Activated gamma-delta T cell (primary cell): ENCODE results near the gene NPEPL1.

Experiments
- DNase-seq: peaks from one replicate; lab custom pipeline; 2025; lab: John Stamatoyannopoulos, UW

Gene NPEPL1

DNA sequence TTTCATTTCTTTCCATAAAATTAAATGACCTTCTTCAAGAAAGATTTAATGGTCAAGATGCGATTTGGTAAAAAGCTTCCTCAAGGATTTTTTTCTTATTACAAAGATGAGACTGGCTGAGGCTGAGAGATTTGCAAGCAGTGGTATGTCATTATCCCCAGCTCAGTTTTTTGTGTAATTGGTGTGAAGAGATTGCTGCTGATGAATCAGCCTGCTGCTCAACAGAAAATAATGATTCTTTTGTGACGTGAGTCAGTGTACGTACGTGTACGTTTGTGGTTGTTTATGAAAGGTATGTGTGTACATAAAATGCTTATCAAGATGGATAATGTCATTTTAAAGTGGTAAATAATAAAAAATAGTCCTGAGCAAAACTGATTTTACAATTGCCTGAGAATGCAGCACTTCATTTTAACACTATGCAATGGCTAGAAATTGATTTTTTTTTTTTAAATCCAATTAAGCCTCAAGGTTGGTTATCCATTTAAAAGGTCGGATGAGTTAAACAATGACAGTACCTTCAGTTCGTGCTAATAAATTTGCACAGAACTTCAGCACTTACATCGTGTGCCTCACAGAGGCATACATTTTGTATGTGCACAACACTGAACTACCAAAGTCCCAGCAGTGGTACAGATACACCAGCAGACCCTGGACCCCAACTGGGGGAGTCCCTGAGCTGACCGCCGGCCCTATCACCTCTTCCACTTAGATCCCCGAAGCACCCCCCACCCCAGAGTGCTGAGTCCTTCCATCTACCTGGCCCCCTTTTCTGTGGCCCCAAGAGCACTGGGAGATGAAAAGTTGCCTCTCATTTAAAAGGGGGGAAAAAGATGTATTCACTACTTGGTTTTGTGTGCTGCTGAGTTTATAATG lies 9.7 kb upstream of the NPEPL1 start:
- no peak for DNase-seq

DNA sequence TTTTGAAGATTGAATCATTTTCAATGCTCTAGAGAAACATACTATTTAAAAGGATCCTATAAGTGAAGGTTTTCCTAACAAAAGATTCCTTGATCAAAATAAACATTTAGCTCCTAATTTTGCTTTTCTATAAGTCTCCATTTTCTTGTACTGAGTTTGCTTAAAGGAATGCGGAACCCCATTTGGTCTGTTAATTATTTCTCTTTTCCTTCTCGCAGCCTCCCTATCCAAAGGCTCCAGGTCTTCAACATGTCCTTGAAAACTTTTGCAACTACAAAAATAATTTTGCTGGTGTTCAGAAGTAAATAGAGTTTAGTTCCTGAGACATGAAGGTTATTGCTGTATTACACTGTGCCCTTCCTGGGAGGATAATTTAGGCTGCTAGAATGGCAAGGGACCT lies 8.3 kb upstream of the NPEPL1 start:
- DNase-seq = no peak

GRCh38 chr20:58685988-58686387 lies 6.6 kb upstream of the NPEPL1 start:
- no peak for DNase-seq

DNA sequence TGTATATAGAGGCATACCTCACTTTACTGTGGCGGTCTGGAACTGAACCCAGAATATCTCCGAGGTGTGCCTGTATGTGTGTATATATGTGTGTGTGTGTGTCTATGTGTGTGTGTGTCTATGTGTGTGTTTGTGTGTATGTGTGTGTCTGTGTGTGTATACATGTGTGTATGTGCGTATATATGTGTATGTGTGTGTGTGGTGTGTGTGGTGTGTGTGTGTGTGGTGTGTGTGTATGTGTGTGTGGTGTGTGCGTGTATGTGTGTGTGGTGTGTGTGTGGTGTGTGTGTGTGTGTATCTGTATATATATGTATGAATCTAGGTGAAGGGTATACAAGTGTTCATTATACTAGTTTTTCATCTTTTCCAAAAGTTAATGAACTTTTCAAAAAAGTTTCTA lies 4.2 kb upstream of the NPEPL1 start:
- no peak for DNase-seq

DNA sequence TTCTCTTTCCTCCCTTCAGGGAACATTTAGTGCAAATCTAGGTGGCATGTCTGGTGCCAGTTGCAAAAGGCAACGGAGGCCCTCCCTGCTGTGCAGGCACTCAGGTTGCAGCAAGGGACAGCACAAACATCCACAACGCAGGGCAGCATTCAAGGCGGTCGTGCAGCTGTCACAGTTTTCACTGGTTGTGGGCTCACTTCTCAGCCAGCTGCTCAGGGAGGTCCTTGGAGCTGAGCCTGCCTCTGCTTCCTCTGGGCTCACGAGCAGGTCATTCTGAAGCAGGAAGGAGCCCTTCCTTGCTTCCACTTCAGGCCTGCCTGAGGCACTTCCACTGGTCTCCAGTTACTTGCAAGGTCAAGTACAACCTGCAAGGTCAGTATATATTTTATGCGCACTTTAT lies 3.8 kb upstream of the NPEPL1 start:
- no peak for DNase-seq

DNA sequence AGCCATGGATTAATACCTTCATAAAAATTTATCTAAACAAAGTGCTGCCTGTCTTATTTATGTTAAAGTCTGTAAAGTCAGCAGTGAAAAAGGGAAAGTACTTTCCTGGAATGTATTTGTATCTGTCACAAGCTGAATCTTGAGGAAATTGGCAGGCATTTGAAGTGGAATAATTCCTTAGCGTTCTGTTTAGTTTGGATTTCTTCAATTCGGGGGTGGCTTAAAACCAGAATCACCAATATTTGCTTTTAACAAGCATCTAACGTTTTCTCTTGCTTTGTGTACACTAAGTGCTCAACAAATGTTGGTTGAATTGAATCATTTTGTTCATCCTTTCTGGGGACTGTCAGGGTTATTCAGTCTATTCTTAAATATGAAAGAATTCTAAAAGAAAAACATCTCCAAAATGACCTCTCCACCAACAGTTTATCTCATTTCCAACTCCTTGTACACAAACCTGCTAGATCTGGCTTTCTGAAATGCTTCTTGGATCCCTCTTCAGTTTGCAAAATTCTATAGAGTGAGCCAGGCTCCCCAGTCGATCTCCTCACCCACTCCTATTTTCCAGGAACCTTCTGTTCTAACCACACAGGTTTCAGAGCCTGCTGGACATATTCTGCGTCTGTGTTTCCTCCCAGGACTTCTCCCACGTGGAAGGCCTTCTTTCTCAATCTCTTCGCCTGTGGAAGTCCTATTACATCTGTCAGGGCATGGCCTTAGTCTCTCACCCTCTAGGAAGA lies 2.0 kb upstream of the NPEPL1 start:
- DNase-seq = no peak

GRCh38 chr20:58691773-58692578 lies 624 bp upstream of the NPEPL1 start:
- no peak for DNase-seq

DNA sequence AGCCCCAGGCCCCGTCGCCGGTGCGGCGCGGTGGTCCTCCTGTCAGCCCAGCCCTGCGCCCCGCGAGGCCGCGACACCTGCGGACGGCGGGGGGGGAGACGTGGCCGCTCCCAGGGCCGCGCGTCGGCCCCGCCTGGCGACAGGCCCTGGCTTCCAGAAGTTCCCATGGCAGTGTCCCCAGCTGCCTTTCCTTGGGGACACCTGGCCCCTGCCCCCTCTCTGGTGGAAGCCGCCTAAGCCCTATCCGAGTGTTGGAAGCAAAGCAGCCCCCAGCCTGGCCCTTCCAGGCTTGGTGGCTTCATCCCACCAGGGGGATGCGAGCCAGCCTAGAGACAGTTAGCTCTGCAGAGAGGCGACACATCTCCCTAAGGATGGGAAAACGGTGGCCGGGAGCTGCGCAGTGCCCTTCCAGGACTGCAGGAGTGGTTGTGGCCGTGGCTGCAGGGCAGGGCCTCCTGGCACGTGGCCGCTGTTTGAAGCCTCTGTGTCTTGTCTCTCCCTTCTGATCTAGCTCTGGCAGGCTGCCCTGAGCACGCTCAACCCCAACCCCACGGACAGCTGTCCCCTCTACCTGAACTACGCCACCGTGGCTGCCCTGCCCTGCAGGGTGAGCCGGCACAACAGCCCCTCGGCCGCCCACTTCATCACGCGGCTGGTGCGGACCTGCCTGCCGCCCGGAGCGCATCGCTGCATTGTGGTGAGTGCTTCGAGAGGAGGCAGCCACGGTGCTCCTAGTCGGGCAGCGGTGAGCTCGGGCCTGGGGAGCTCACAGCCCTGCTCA lies 816 bp downstream of the NPEPL1 start:
- DNase-seq = no peak

DNA sequence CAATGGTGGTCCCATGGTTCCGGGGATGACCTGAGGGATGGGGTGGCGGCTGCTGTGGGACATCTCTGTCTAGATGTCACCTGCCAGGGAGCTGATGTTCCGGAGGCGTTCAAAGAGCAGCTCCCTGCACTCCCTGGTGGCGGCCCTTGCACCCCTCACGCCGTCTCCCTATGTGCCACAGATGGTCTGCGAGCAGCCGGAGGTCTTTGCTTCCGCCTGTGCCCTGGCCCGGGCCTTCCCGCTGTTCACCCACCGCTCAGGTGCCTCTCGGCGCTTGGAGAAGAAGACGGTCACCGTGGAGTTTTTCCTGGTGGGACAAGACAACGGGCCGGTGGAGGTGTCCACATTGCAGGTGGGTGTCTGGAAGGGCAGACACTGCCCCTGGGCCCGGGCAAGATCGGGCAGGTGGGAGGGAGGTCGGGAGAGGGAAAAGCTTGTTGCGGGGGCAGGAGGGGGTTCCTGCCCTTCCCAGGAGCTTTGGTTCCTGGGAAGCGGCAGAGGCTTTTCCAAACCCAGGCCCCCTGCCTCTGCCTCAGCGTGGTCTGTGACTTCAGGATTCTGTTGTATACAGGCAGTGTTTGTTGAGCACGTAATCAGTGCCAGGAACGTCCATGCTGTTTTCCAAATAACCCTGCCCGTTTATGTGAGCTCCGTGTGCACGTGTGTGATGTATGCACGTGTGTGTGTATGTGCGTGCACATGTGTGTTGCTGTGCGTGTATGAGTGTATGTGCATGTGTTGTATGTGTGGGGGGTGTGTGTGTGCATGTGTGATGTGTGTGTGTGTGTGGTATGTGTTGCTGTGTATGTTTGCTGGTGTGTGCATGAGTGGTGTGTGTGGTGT lies 1.9 kb downstream of the NPEPL1 start:
- no peak for DNase-seq

DNA sequence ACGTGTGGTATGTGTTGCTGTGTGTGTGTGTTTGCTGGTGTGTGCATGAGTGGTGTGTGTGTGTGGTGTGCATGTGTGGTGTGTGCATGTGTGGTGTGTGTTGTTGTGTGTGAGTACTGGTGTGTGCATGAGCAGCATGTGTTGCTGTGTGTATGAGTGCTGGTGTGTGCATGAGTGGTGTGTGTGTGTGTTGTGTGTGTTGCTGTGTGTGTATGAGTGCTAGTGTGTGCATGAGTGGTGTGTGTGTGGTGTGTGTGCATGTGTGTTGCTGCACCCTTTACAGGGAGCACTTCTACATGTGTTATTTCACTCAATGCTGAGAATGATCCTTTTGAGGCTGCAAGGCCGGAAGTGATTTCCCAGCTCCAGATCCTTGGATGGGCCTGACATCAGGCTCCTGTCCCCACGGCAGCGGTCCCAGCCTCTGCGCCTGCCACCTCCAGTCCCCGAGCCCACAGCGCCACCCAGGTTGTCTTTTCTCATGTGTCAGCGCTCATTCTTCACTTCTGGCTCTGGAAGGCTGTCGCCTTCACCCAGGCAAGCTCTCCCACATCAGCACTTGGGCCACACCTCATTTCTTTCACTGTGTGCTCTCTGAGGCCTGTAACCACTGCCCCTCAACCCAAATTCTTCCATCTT lies 2.6 kb downstream of the NPEPL1 start:
- no peak for DNase-seq

- DNase-seq = no peak
These were observed 3.3 kb downstream of the NPEPL1 start for GRCh38 chr20:58695895-58696375.

DNA sequence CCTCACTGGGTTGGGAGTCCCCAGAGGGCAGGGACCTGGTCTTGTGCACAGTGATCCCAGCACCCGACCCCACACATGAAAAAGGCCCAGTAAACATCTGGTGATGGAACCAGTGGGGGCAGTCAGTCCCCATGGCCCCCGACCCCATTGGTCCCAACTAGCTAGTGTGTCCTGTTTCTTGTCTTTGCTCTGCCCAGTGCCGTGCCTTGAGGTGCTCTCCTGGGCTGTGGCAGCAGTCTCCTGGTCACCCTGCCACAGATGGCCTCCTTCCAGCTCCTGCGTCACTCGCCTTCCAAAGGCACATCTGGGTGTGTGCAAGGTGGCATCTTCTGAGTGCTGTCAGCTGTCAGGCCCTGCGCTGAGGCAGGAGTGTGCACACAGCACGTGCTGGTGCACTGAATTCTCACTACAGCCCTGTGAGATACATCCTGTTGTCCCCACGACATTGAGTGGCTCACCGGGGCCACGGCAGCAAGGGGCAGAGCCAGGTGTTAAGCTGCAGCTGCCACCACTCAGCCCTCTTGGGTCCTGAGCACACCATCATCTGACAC lies 3.9 kb downstream of the NPEPL1 start:
- DNase-seq = no peak

DNA sequence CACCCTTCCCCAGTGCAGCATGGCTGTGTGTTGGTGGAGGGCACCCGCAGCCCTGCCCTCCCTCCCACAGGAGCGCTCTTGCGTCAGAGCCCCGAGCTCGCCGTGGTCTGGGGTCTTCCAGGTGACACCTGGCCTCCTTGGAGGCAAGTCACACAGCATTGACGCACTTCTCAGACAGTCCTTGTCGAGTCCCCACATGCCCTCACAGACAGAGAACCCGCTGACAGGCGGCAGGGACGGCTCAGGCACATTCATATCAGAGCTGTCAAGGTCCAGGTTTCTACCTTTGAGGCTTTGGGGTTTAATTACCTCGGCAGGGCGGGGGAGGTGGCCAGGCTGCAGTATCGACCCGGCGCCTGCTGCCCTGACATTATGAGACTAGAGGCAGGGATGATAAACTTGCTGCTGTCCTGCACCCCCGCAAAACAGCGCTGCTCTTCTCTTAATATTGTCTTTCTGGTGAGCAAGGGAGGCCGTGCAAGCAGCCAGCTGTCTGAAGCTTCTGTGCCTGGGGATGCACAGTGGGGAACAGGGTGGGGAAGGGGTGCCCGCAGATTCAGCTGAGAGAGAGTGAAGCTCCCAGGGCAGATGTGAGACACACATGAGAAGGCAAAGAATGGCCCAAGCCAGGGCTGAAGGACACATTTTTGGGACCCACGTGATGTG lies 4.7 kb downstream of the NPEPL1 start:
- DNase-seq = no peak

DNA sequence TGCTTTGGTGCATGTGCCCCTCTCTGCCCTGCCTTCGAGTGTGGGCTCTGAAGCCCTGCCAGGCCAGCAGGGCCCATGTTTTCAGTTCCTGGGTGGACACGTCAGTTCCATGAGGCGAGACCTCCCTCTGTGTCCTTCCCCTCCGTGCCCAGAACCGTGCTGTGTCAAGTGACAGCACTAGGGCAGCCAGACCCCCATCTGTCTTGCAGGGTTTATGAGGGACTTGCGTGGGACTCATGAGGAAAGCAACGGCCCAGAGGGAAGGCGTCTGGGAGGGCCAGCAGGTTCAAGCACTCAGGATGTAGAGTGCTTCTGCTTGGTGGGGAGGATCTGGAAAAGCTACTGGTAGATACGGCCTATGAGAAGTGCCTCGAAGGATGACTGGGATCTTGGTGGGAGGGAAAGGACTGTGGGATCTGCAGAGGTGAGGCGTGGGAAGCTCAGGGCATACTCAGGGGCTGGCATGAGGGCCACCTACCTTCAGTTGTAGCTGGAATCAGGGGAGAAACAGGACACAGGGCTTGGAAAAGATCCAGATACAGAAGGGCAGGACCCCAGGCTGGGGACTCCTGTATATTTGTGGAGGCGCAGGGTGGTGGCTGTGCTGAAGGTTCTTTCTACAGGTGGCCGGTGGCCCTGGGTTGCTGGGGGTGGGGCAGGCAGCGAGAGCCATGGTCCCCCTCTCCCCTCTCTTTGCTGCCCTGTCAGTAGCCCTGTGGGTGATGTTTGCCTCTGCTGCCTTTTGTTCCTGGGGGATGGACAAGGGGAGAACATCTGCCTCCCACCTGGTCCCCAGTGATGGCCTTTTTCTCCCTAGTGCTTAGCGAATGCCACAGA lies 5.5 kb downstream of the NPEPL1 start:
- no peak for DNase-seq

GRCh38 chr20:58698741-58699622 lies 6.4 kb downstream of the NPEPL1 start:
- no peak for DNase-seq

DNA sequence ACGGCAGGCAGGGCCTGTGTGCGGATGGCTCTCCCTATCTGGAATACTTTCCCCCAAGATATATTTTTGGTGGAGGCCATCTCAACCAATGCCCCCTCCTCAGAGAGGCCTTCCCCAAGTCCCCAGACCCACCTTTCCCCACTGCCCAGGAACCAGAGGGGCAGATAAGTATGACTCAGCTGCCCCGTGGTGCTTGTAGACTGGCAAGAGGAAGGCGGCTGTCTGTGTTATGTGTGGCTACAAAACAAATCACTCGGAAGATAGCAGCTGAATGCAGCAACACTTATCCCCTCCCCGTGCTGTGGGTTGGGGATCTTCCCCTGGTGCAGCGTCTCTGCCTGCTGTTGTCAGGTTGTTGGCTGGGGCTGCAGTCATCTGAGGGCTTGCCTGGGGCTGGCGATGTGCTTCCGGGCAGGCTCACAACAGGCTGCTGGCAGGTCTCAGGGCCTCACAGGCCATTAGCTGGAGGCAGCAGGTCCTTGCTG lies 7.1 kb downstream of the NPEPL1 start:
- DNase-seq = no peak
